GM18508 (cell line): ENCODE results near the gene FAM111B.

Source experiments
- ATAC-seq: cut with Tn5 transposase; IDR thresholded peaks from one replicate; pipeline ENCODE4 v1.9.1; 2021; ENCODE audit warnings: moderate number of reproducible peaks; ENCODE audit not compliant: insufficient read depth, unreplicated experiment

The FAM111B gene

GRCh38 chr11:59152312-59152951, 45.4 kb downstream of the FAM111B start:
- peak; percentile 65 for ATAC-seq

GRCh38 chr11:59154610-59155009, 47.6 kb downstream of the FAM111B start:
- ATAC-seq = no peak

- no peak for ATAC-seq
Measured at GRCh38 chr11:59157433-59157832, 50.4 kb downstream of the FAM111B start.

- ATAC-seq = peak; percentile 86
Measured at GRCh38 chr11:59158206-59159068, 51.4 kb downstream of the FAM111B start.

GRCh38 chr11:59164028-59164427, 57.0 kb downstream of the FAM111B start:
- ATAC-seq = no peak

- ATAC-seq = peak; percentile 52
Measured at GRCh38 chr11:59171508-59172322, 64.7 kb downstream of the FAM111B start, which contains the start of gene DTX4. Gene DTX4, plus strand, starts transcription at chr11:59172132. Its CDS starts 464 bp downstream, at chr11:59172596.

GRCh38 chr11:59172345-59173079, 65.5 kb downstream of the FAM111B start:
- no peak for ATAC-seq

GRCh38 chr11:59173080-59173963, 66.3 kb downstream of the FAM111B start:
- ATAC-seq = no peak

- no peak for ATAC-seq
Measured at GRCh38 chr11:59173964-59174663, 67.1 kb downstream of the FAM111B start.

GRCh38 chr11:59174664-59175033, 67.6 kb downstream of the FAM111B start:
- ATAC-seq = no peak

GRCh38 chr11:59175091-59175501, 68.1 kb downstream of the FAM111B start:
- ATAC-seq = no peak

GRCh38 chr11:59176330-59176729, 69.3 kb downstream of the FAM111B start:
- no peak for ATAC-seq
